T-cell (primary cell): ENCODE data around the gene COPA. TPM values are rescaled to one million over a fixed set of nuclear protein-coding genes. Genes with fewer than 3 reads are reported as not detected.

Source experiments
- ATAC-seq, 4 experiments: fragments of 200-7000 bp in 3 of 4; fragments of 150-1000 bp in 1 of 4; cut with Tn5 transposase; replicated peaks in 1 of 4; 1 replicate in 3 of 4; 2 replicates in 1 of 4; pipeline ENCODE4 v1.10.0; 2021; ENCODE audit warnings: moderate library complexity in 3 of 4, mild to moderate bottlenecking in 2 of 4, moderate number of reproducible peaks in 1 of 4
- CTCF ChIA-PET, 2 donors: fragments of 300-600 bp; sonication (Branson Sonifier 250); formaldehyde crosslinking; loops; one replicate each; lab custom pipeline; 2022; ENCODE audit warnings: antibody characterized with exemption in 2 of 2; lab: Charles Lee
- POLR2A ChIA-PET, 2 donors: fragments of 300-600 bp; sonication (Branson Sonifier 250); formaldehyde crosslinking; loops; one replicate each; lab custom pipeline; 2022; ENCODE audit warnings: antibody characterized with exemption in 2 of 2; lab: Charles Lee
- DNase-seq, 35 experiments: peaks; one replicate each; pipeline versions ENCODE4 v3.0.0 to v3.0.0-alpha.2; 2013 to 2023
- H3K27ac ChIP-seq: one replicate; pipeline ENCODE4 v1.5.1; 2013; ENCODE audit warnings: low read length
- H3K27me3 ChIP-seq, 2 experiments: replicated peaks in 1 of 2; 1 replicate in 1 of 2; 2 replicates in 1 of 2; pipeline versions ENCODE4 v1.6.1 to v1.7.0; 2013; ENCODE audit warnings: low read length in 1 of 2, mixed read lengths in 1 of 2; ENCODE audit not compliant: control insufficient read depth in 2 of 2, insufficient read depth in 2 of 2; ENCODE audit errors: extremely low read depth in 1 of 2
- H3K36me3 ChIP-seq, 2 donors: 1 replicate in 1 of 2; 2 replicates in 1 of 2; pipeline versions ENCODE4 v1.6.1 to v1.7.0; 2013; ENCODE audit warnings: low read length in 1 of 2; ENCODE audit not compliant: control insufficient read depth in 2 of 2, insufficient read depth in 1 of 2; ENCODE audit errors: extremely low read depth in 1 of 2
- H3K4me1 ChIP-seq, 2 experiments: 1 replicate in 1 of 2; 2 replicates in 1 of 2; pipeline versions ENCODE4 v1.6.1 to v1.7.0; 2013; ENCODE audit warnings: low read length in 2 of 2, mixed read lengths in 1 of 2; ENCODE audit not compliant: insufficient read depth in 2 of 2, control insufficient read depth in 1 of 2; ENCODE audit errors: extremely low read depth in 1 of 2
- H3K4me3 ChIP-seq, 2 donors: 1 replicate in 1 of 2; 2 replicates in 1 of 2; pipeline versions ENCODE4 v1.5.1 to v1.7.0; 2013; ENCODE audit warnings: mild to moderate bottlenecking in 2 of 2, low read length in 1 of 2, moderate library complexity in 1 of 2; ENCODE audit not compliant: control insufficient read depth in 1 of 2; ENCODE audit errors: extremely low read depth in 1 of 2
- H3K9me3 ChIP-seq: 2 replicates; pipeline ENCODE4 v1.7.0; 2013
- H3K27ac Mint-ChIP-seq, 2 donors: one replicate each; pipeline ENCODE4 v1.8.0; 2020 to 2021; ENCODE audit warnings: mild to moderate bottlenecking in 2 of 2, mixed read lengths in 2 of 2
- H3K27me3 Mint-ChIP-seq, 2 donors: one replicate each; pipeline ENCODE4 v1.8.0; 2021 to 2022; ENCODE audit warnings: mixed read lengths in 2 of 2
- H3K36me3 Mint-ChIP-seq: one replicate; pipeline ENCODE4 v1.8.0; 2021; ENCODE audit warnings: mixed read lengths
- H3K4me1 Mint-ChIP-seq, 3 donors: one replicate each; pipeline ENCODE4 v1.8.0; 2020 to 2022; ENCODE audit warnings: mixed read lengths in 3 of 3, mild to moderate bottlenecking in 1 of 3
- H3K4me3 Mint-ChIP-seq, 3 donors: one replicate each; pipeline ENCODE4 v1.8.0; 2020 to 2022; ENCODE audit warnings: mild to moderate bottlenecking in 3 of 3, mixed read lengths in 3 of 3, moderate library complexity in 3 of 3
- H3K9me3 Mint-ChIP-seq, 3 donors: one replicate each; pipeline ENCODE4 v1.8.0; 2020 to 2022; ENCODE audit warnings: mixed read lengths in 3 of 3
- WGBS: methylation state at CpG from one replicate; pipeline ENCODE4 v1.1.5; 2013; ENCODE audit warnings: missing lambda C conversion rate; ENCODE audit not compliant: insufficient coverage; 5-methylcytosine and 5-hydroxymethylcytosine counted together
- total RNA-seq, 35 experiments: library from RNA in 6 of 35; stranded (reverse) in 6 of 35; fragments of 120-200 nt in 1 of 35; gene quantifications; one replicate each; pipeline versions ENCODE4 v1.2.1 to v1.2.4 and lab custom pipeline; 2013 to 2026

The COPA gene
- total RNA-seq, 5 donors from 2014 or later (not counting 1 experiment from before 2014, with no cell fraction given), result 106 to 126 (median 111) TPM

DNA sequence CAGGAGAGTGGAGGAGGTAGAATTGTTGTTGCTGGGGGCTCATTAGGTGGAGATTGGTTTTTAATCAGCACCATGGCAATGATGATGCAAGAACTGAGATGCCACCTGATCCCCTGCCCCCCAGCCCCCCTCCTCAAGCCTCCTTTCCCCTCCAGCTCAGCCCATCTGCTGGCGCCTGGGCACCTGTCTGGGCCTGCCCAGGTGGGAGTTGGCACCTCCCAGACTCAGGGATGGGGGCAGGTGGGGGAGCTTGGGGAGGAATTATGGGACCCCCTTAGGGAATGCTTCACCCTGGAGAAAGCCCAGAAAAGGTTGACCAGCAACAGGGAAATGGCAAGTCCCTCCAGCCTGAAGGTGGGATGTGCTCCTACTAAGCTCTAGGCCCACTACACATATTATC, 22.3 kb upstream of the COPA start:
- Mint-ChIP-seq H3K4me3 (no peak overlapping the region), H3K27ac (no peak overlapping the region), H3K9me3 (no peaks in the 10 kb centered on the region), H3K27me3 (no peaks in the 10 kb centered on the region), H3K36me3 (peaks cover 8% of the 10 kb centered on the region), H3K4me1 (peaks cover 0 to 6% (median 3%) of the 10 kb centered on the region in 3 donors)
- ChIA-PET CTCF (no interaction called here), POLR2A (no interaction called here)
- no peak overlapping the region for H3K27ac ChIP-seq
- H3K36me3 ChIP-seq, result peaks cover 3 to 9% of the 10 kb centered on the region in 2 donors
- no CpG with 5 or more reads among the region's 1 CpG for WGBS
- no peaks in the 10 kb centered on the region for H3K27me3 ChIP-seq
- DNase-seq, result no peak
- no peak for ATAC-seq
- H3K4me3 ChIP-seq, result no peak overlapping the region
- no peaks in the 10 kb centered on the region for H3K4me1 ChIP-seq
- no peaks in the 10 kb centered on the region for H3K9me3 ChIP-seq

GRCh38 chr1:160363951-160364735, 21.1 kb upstream of the COPA start:
- peak overlapping the region; percentile 45 to 58 for H3K27ac Mint-ChIP-seq
- CTCF ChIA-PET, result interaction anchor here in 1 of 2 donors (1.0 kb wide), 1 partner anchor 80 kb away, joined by 5 read pairs; no protein-coding TSS in a partner anchor
- no peak overlapping the region for H3K4me3 Mint-ChIP-seq
- no peaks in the 10 kb centered on the region for H3K9me3 Mint-ChIP-seq
- H3K27me3 Mint-ChIP-seq, result no peaks in the 10 kb centered on the region
- DNase-seq (no peak), ATAC-seq (no peak)
- POLR2A ChIA-PET, result no interaction called here
- H3K27me3 ChIP-seq, result no peaks in the 10 kb centered on the region
- no peaks in the 10 kb centered on the region for H3K9me3 ChIP-seq
- 70% methylated on average over 4 of the region's 12 CpGs for WGBS
- no peaks in the 10 kb centered on the region for H3K4me1 ChIP-seq
- peaks cover 4 to 15% of the 10 kb centered on the region in 2 donors for H3K36me3 ChIP-seq
- H3K4me3 ChIP-seq, result no peak overlapping the region
- H3K36me3 Mint-ChIP-seq, result peaks cover 13% of the 10 kb centered on the region
- H3K4me1 Mint-ChIP-seq, result peaks cover 0 to 6% (median 3%) of the 10 kb centered on the region in 3 donors
- H3K27ac ChIP-seq, result no peak overlapping the region

DNA sequence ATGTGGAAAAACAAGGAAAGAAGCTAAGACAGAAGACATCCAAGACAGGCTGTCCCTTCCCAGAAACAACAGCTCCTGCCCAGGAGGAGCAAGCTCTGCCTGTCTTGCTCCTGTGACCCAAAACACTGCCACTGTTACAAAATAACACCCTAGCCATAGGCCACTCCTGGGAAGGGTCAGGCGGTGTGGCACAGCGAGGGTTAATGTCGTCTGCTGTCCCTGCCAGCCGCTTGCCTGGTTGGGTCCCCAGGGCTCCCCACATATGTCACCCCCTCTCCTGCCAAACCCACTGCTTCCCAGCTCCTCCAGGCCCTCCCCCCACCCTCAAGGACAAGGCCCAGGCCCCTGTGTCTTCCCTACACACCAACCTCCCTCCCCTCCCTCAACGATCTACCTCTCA, 20.0 kb upstream of the COPA start:
- H3K36me3 Mint-ChIP-seq, result peaks cover 20% of the 10 kb centered on the region
- no peaks in the 10 kb centered on the region for H3K9me3 Mint-ChIP-seq
- 83% methylated on average over 4 of the region's 5 CpGs for WGBS
- POLR2A ChIA-PET, result no interaction called here
- Histone ChIP-seq H3K27me3 (no peaks in the 10 kb centered on the region), H3K4me1 (no peaks in the 10 kb centered on the region), H3K9me3 (no peaks in the 10 kb centered on the region), H3K4me3 (no peak overlapping the region), H3K27ac (no peak overlapping the region), H3K36me3 (peaks cover 4 to 23% of the 10 kb centered on the region in 2 donors)
- ATAC-seq, result no peak
- H3K27me3 Mint-ChIP-seq, result no peaks in the 10 kb centered on the region
- CTCF ChIA-PET, result interaction anchor here in 1 of 2 donors (0.5 to 1.0 kb wide), 2 partner anchors 81 to 1461 kb away, joined by 5 read pairs; no protein-coding TSS in a partner anchor
- peaks cover 0 to 6% (median 3%) of the 10 kb centered on the region in 3 donors for H3K4me1 Mint-ChIP-seq
- no peak for DNase-seq
- H3K4me3 Mint-ChIP-seq, result no peak overlapping the region
- H3K27ac Mint-ChIP-seq, result peak overlapping the region in 1 of 2 donors; percentile 30

DNA sequence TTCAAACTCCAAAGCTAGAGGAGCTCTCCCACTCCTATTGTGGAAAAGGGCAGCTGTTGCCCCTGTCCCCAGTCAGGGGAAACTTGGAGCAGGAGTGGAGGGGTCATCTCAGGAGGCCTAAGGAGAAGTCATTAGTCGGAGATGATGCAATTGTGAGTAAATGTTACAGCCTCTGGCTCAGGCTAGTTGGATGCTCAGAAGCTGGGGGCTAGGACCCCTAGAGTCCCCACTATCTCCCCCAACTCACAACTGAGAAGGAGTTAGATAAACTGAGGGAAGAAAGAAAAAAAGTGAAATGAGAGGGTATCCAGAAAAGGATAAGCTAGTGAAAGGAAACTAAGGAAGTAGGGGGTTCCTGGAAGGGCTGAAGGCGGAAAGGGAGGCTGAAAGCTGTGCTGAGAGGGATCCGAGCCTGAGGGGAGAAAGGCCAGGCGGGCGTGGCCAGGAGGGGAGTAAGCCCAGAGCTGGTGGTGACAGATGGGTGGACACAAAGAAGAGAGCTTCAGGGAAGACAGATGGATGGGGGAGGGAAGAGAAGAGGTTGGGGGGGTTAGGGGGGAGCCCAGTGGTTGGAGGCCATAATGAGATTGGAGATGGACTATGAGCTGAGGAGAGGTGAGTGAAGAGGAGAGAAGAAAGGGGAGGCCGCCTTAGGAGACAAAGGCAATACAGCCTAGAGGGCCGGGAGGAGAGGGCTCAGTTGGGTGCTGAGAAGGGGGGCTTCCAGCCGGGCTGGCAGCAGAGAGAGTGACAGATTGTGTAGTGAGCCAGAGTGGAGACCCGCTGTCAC, 19.3 kb upstream of the COPA start:
- Histone ChIP-seq H3K4me1 (no peaks in the 10 kb centered on the region), H3K9me3 (no peaks in the 10 kb centered on the region), H3K4me3 (no peak overlapping the region), H3K36me3 (peaks cover 4 to 29% of the 10 kb centered on the region in 2 donors), H3K27me3 (no peaks in the 10 kb centered on the region), H3K27ac (no peak overlapping the region)
- ATAC-seq (no peak), DNase-seq (no peak)
- Mint-ChIP-seq H3K4me3 (no peak overlapping the region), H3K4me1 (peaks cover 0 to 6% (median 3%) of the 10 kb centered on the region in 3 donors), H3K27me3 (no peaks in the 10 kb centered on the region), H3K36me3 (peaks cover 25% of the 10 kb centered on the region), H3K27ac (no peak overlapping the region), H3K9me3 (no peaks in the 10 kb centered on the region)
- ChIA-PET CTCF (no interaction called here), POLR2A (no interaction called here)
- WGBS, result 94% methylated on average over 8 of the region's 9 CpGs

GRCh38 chr1:160361814-160362167, 18.7 kb upstream of the COPA start:
- Mint-ChIP-seq H3K4me3 (no peak overlapping the region), H3K36me3 (peaks cover 30% of the 10 kb centered on the region), H3K4me1 (peaks cover 0 to 6% (median 3%) of the 10 kb centered on the region in 3 donors), H3K27ac (no peak overlapping the region), H3K9me3 (no peaks in the 10 kb centered on the region), H3K27me3 (no peaks in the 10 kb centered on the region)
- Histone ChIP-seq H3K36me3 (peaks cover 4 to 34% of the 10 kb centered on the region in 2 donors), H3K9me3 (no peaks in the 10 kb centered on the region), H3K27ac (no peak overlapping the region), H3K27me3 (no peaks in the 10 kb centered on the region), H3K4me1 (no peaks in the 10 kb centered on the region), H3K4me3 (no peak overlapping the region)
- CTCF ChIA-PET, result no interaction called here
- 100% methylated on average over 2 of the region's 4 CpGs for WGBS
- DNase-seq (no peak), ATAC-seq (no peak)
- POLR2A ChIA-PET, result no interaction called here

GRCh38 chr1:160361199-160361598, 18.1 kb upstream of the COPA start:
- Mint-ChIP-seq H3K27ac (no peak overlapping the region), H3K27me3 (no peaks in the 10 kb centered on the region), H3K4me1 (peaks cover 0 to 6% (median 3%) of the 10 kb centered on the region in 3 donors), H3K9me3 (no peaks in the 10 kb centered on the region), H3K4me3 (no peak overlapping the region), H3K36me3 (peaks cover 36% of the 10 kb centered on the region)
- Histone ChIP-seq H3K9me3 (no peaks in the 10 kb centered on the region), H3K4me3 (no peak overlapping the region), H3K36me3 (peaks cover 5 to 40% of the 10 kb centered on the region in 2 donors), H3K27ac (no peak overlapping the region), H3K4me1 (no peaks in the 10 kb centered on the region), H3K27me3 (no peaks in the 10 kb centered on the region)
- no peak for ATAC-seq
- DNase-seq, result no peak
- ChIA-PET CTCF (interaction anchor here in 1 of 2 donors (1.0 kb wide), 1 partner anchor 16 kb away, joined by 3 read pairs; no protein-coding TSS in a partner anchor), POLR2A (no interaction called here)
- 100% methylated on average over 1 of the region's 2 CpGs for WGBS
